Naive thymus-derived CD8-positive, alpha-beta T cell (primary cell): ENCODE results near the gene NUBPL. TPM values are rescaled to one million over a fixed set of nuclear protein-coding genes. Genes with fewer than 3 reads are reported as not detected.
"Not testable (repeated sequence)": the region's sequence is repeated elsewhere in the genome, so short reads cannot be mapped to it uniquely, and the experiment has no call there.

Source experiments
- ATAC-seq, 2 donors: fragments of 150-1000 bp; cut with Tn5 transposase in 1 of 2; sonication (Bioruptor Pico), chemical (Tn5 transposase) in 1 of 2; 1 replicate in 1 of 2; 2 replicates in 1 of 2; pipeline ENCODE4 v1.10.0; 2021; ENCODE audit warnings: mild to moderate bottlenecking in 2 of 2, moderate library complexity in 2 of 2
- POLR2A ChIA-PET: fragments of 350-600 bp; sonication (Branson Sonifier 250); formaldehyde crosslinking; loops from one replicate; lab custom pipeline; 2021; ENCODE audit warnings: antibody characterized with exemption; lab: Charles Lee
- DNase-seq, 10 donors: peaks; one replicate each; pipeline versions ENCODE4 v3.0.0 to v3.0.0-alpha.2; 2020 to 2022
- H3K27ac Mint-ChIP-seq, 10 donors: one replicate each; pipeline ENCODE4 v1.8.0; 2020 to 2022; ENCODE audit warnings: mild to moderate bottlenecking in 10 of 10, mixed read lengths in 10 of 10, moderate library complexity in 4 of 10, inconsistent platforms in 1 of 10
- H3K27me3 Mint-ChIP-seq, 5 donors: one replicate each; pipeline ENCODE4 v1.8.0; 2021 to 2022; ENCODE audit warnings: mixed read lengths in 5 of 5
- H3K36me3 Mint-ChIP-seq, 3 donors: one replicate each; pipeline ENCODE4 v1.8.0; 2020 to 2022; ENCODE audit warnings: mixed read lengths in 3 of 3, mild to moderate bottlenecking in 2 of 3, inconsistent platforms in 1 of 3
- H3K4me1 Mint-ChIP-seq, 4 donors: one replicate each; pipeline ENCODE4 v1.8.0; 2021 to 2022; ENCODE audit warnings: mixed read lengths in 4 of 4
- H3K4me3 Mint-ChIP-seq, 10 donors: one replicate each; pipeline ENCODE4 v1.8.0; 2020 to 2022; ENCODE audit warnings: mild to moderate bottlenecking in 10 of 10, mixed read lengths in 10 of 10, moderate library complexity in 6 of 10, inconsistent platforms in 1 of 10
- H3K9me3 Mint-ChIP-seq, 9 donors: one replicate each; pipeline ENCODE4 v1.8.0; 2020 to 2022; ENCODE audit warnings: mixed read lengths in 9 of 9, mild to moderate bottlenecking in 3 of 9, inconsistent platforms in 1 of 9, moderate library complexity in 1 of 9
- polyA plus RNA-seq, 3 donors: library from polyadenylated mRNA; unstranded; fragments of 300-500 nt; fragmentation: Illumina TruSeq; gene quantifications; one replicate each; pipeline ENCODE4 v1.2.3, GENCODE V29; 2021
- total RNA-seq, 8 experiments: library from RNA in 2 of 8; stranded (reverse) in 2 of 8; gene quantifications; one replicate each; pipeline ENCODE4 v1.2.3 and lab custom pipeline; 2021 to 2026

NUBPL gene
- total and polyA plus RNA-seq, 5 experiments from 2014 or later, result 6.7 to 11.3 (median 8.6) TPM

- POLR2A ChIA-PET, result no interaction called here
- Mint-ChIP-seq H3K4me1 (peaks cover 0 to 12% (median 6%) of the 10 kb centered on the region in 4 donors), H3K36me3 (peaks cover 58 to 85% (median 66%) of the 10 kb centered on the region in 3 donors), H3K27me3 (no peaks in the 10 kb centered on the region), H3K27ac (no peak overlapping the region), H3K4me3 (no peak overlapping the region), H3K9me3 (peaks cover 23 to 70% (median 58%) of the 10 kb centered on the region in 9 donors)
- DNase-seq (no peak), ATAC-seq (no peak)
Measured at GRCh38 chr14:31622060-31622459, 60.9 kb downstream of the NUBPL start.

DNA sequence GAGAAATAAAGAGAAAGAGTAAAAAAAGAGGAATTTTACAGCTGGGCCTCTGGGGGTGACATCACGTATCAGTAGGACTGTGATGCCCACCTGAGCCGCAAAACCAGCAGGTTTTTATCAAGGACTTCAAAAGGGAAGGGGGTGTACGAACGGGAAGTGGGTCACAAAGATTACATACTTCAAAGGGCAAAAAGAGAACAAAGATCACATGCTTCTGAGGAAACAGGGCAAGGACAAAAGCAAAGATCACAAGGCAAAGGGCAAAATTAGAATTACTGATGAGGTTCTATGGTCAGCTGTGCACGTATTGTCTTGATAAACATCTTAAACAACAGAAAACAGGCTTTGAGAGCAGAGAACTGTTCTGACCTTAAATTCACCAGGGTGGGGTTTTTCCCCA lies 91.7 kb downstream of the NUBPL start:
- not testable (repeated sequence) for H3K4me3 Mint-ChIP-seq, ATAC-seq
- H3K9me3 Mint-ChIP-seq, result peaks cover 11 to 60% (median 40%) of the 10 kb centered on the region in 9 donors

GRCh38 chr14:31657917-31658316 lies 96.7 kb downstream of the NUBPL start:
- no peak for ATAC-seq
- DNase-seq, result no peak
- peaks cover 3 to 13% (median 7%) of the 10 kb centered on the region in 4 donors for H3K4me1 Mint-ChIP-seq
- H3K9me3 Mint-ChIP-seq, result peaks cover 10 to 51% (median 34%) of the 10 kb centered on the region in 9 donors
- H3K4me3 Mint-ChIP-seq, result no peak overlapping the region
- no peaks in the 10 kb centered on the region for H3K27me3 Mint-ChIP-seq
- POLR2A ChIA-PET, result no interaction called here
- H3K36me3 Mint-ChIP-seq, result peaks cover 35 to 67% (median 58%) of the 10 kb centered on the region in 3 donors
- no peak overlapping the region for H3K27ac Mint-ChIP-seq

More for the DNA sequence above, 91.7 kb downstream of the NUBPL start:
- H3K27ac Mint-ChIP-seq, H3K4me1 Mint-ChIP-seq, DNase-seq, H3K27me3 Mint-ChIP-seq, POLR2A ChIA-PET: not testable (repeated sequence)
- H3K36me3 Mint-ChIP-seq, result peaks cover 26 to 71% (median 55%) of the 10 kb centered on the region in 3 donors

- Mint-ChIP-seq H3K4me1 (peaks cover 3 to 13% (median 7%) of the 10 kb centered on the region in 4 donors), H3K27me3 (no peaks in the 10 kb centered on the region), H3K27ac (no peak overlapping the region), H3K36me3 (peaks cover 41 to 67% (median 60%) of the 10 kb centered on the region in 3 donors), H3K9me3 (peaks cover 10 to 53% (median 32%) of the 10 kb centered on the region in 9 donors), H3K4me3 (no peak overlapping the region)
- no peak for DNase-seq
- POLR2A ChIA-PET, result no interaction called here
- ATAC-seq, result no peak
Measured at GRCh38 chr14:31659278-31659677, 98.1 kb downstream of the NUBPL start.

DNA sequence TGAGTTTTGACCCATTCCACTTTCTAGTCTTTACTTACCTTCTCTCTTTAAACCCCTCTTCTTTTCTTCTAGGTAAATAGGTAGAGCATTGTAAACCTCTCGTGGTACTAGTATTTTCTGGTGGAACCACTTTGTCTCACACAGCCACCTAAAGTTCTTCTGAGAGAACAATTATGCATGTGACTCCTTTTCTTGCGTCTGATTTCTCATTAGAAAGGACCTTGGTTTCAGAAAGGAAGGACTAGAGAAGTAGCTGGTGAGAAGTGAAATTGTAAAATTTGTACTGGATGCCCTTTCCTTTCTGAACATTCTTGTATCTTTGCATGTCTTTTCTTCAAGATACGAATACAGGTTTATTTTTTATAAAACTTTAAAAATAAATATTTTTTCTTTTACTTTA lies 99.0 kb downstream of the NUBPL start:
- peak overlapping the region in 1 of 10 donors; percentile 46 for H3K27ac Mint-ChIP-seq
- H3K4me3 Mint-ChIP-seq, result no peak overlapping the region
- H3K4me1 Mint-ChIP-seq, result peaks cover 3 to 13% (median 7%) of the 10 kb centered on the region in 4 donors
- POLR2A ChIA-PET, result no interaction called here
- no peak for ATAC-seq
- no peaks in the 10 kb centered on the region for H3K27me3 Mint-ChIP-seq
- peaks cover 44 to 70% (median 61%) of the 10 kb centered on the region in 3 donors for H3K36me3 Mint-ChIP-seq
- DNase-seq, result no peak
- peaks cover 13 to 54% (median 33%) of the 10 kb centered on the region in 9 donors for H3K9me3 Mint-ChIP-seq

GRCh38 chr14:31660728-31661127 lies 99.5 kb downstream of the NUBPL start:
- Mint-ChIP-seq H3K36me3 (peaks cover 47 to 74% (median 61%) of the 10 kb centered on the region in 3 donors), H3K4me3 (no peak overlapping the region), H3K9me3 (peaks cover 13 to 58% (median 39%) of the 10 kb centered on the region in 9 donors), H3K4me1 (peaks cover 3 to 13% (median 7%) of the 10 kb centered on the region in 4 donors), H3K27ac (no peak overlapping the region), H3K27me3 (no peaks in the 10 kb centered on the region)
- POLR2A ChIA-PET, result no interaction called here
- ATAC-seq, result no peak
- DNase-seq, result no peak

DNA sequence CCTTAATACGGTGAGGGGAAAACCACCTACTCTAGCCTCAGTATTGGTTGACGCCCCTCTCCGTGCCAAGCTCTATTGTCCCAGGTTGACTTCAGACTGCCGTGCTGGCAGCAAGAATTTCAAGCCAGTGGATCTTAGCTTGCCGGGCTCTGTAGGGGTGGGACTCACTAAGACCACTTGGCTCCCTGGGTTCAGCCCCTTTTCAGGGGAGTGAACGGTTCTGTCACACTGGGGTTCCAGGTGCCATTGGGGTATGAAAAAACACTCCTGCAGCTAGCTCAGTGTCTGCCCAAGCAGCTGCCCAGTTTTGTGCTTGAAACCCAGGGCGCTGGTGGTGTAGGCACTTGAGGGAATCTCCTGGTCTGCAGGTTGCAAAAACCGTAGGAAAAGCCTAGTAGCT lies 107.1 kb downstream of the NUBPL start:
- no peak overlapping the region for H3K27ac Mint-ChIP-seq
- peaks cover 25 to 77% (median 54%) of the 10 kb centered on the region in 9 donors for H3K9me3 Mint-ChIP-seq
- DNase-seq, result no peak
- POLR2A ChIA-PET, result no interaction called here
- peaks cover 0 to 8% (median 5%) of the 10 kb centered on the region in 4 donors for H3K4me1 Mint-ChIP-seq
- H3K4me3 Mint-ChIP-seq, result no peak overlapping the region
- no peak for ATAC-seq
- no peaks in the 10 kb centered on the region for H3K27me3 Mint-ChIP-seq
- H3K36me3 Mint-ChIP-seq, result peaks cover 51 to 75% (median 63%) of the 10 kb centered on the region in 3 donors

DNA sequence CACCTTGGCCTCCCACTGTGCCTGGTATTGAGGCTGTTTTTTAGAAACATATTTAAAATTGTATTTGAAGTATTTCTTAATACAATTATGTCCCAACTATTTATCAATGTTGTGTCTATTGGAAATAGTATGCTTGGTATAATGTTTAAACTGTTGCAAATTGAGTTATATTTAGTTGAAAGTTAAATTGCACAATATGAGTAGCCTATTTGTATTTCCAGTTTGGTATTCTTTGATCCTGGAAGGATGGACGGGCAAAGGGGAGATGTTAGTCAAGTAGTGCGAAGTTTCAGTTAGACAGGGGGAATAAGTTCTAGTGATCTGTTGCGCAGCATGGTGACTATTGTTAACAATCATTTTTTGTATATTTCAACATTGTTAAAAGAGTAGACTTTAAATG lies 111.5 kb downstream of the NUBPL start:
- peaks cover 33 to 65% (median 44%) of the 10 kb centered on the region in 3 donors for H3K36me3 Mint-ChIP-seq

DNA sequence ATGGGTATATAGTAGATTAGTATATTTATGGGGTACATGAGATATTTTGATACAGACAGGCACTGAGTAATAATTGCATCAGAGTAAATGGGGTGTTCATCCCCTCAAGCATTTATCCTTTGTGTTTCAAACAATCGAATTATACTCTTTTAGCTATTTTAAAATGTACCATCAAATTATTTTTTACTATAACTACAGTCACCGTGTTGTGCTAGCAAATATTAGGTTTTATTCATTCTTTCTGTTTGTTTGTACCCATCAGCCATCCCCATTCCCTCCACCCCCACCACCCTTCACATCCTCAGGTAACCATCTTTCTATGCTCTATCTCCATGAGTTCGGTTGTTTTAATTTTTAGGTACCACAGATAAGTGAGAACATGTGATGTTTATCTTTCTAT lies 115.8 kb downstream of the NUBPL start:
- POLR2A ChIA-PET, result no interaction called here
- peaks cover 2 to 5% (median 3%) of the 10 kb centered on the region in 4 donors for H3K4me1 Mint-ChIP-seq
- no peaks in the 10 kb centered on the region for H3K27me3 Mint-ChIP-seq
- H3K4me3 Mint-ChIP-seq, result no peak overlapping the region
- peaks cover 27 to 64% (median 32%) of the 10 kb centered on the region in 3 donors for H3K36me3 Mint-ChIP-seq
- peaks cover 0 to 18% (median 12%) of the 10 kb centered on the region in 9 donors for H3K9me3 Mint-ChIP-seq
- DNase-seq (no peak), ATAC-seq (no peak)
- H3K27ac Mint-ChIP-seq, result no peak overlapping the region

More for the DNA sequence above, 111.5 kb downstream of the NUBPL start:
- ATAC-seq (no peak), DNase-seq (no peak)
- H3K9me3 Mint-ChIP-seq, result peaks cover under 1 to 36% (median 17%) of the 10 kb centered on the region in 9 donors
- POLR2A ChIA-PET, result no interaction called here
- H3K4me1 Mint-ChIP-seq, result peaks cover 0 to 3% (median 2%) of the 10 kb centered on the region in 4 donors
- no peaks in the 10 kb centered on the region for H3K27me3 Mint-ChIP-seq
- no peak overlapping the region for H3K27ac Mint-ChIP-seq
- H3K4me3 Mint-ChIP-seq, result no peak overlapping the region

DNA sequence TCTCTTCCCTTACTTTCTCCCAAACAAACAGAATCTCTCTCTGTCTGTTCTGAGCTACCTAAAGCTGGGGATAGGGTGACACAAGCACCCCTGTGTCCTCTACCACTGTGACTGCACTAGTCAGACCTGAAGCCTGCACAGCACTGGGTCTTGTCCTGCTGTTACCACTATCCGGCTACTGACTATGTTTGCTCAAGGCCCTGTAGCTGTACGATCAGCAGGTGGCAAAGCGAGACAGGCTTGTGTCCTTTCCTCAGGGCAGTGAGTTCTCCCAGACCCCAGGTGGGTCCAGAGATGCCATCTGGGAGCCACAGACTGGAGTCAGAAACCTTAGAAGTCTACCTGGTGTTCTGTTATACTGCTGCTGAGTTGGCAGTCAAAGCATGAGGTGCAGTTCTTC lies 116.4 kb downstream of the NUBPL start:
- ATAC-seq, result no peak
- Mint-ChIP-seq H3K27me3 (no peaks in the 10 kb centered on the region), H3K27ac (no peak overlapping the region), H3K9me3 (peaks cover 4 to 23% (median 18%) of the 10 kb centered on the region in 9 donors), H3K4me3 (no peak overlapping the region), H3K36me3 (peaks cover 31 to 69% (median 37%) of the 10 kb centered on the region in 3 donors), H3K4me1 (peaks cover 2 to 5% (median 3%) of the 10 kb centered on the region in 4 donors)
- DNase-seq, result no peak
- POLR2A ChIA-PET, result no interaction called here

- ATAC-seq (no peak), DNase-seq (no peak)
- Mint-ChIP-seq H3K4me3 (no peak overlapping the region), H3K9me3 (peaks cover 6 to 30% (median 19%) of the 10 kb centered on the region in 9 donors), H3K27me3 (no peaks in the 10 kb centered on the region), H3K4me1 (peaks cover 0 to 5% (median 3%) of the 10 kb centered on the region in 4 donors), H3K27ac (no peak overlapping the region), H3K36me3 (peaks cover 31 to 72% (median 41%) of the 10 kb centered on the region in 3 donors)
- POLR2A ChIA-PET, result no interaction called here
Measured at GRCh38 chr14:31678421-31679249, 117.4 kb downstream of the NUBPL start.

- peaks cover 9 to 37% (median 25%) of the 10 kb centered on the region in 9 donors for H3K9me3 Mint-ChIP-seq
- DNase-seq (no peak), ATAC-seq (no peak)
- H3K4me1 Mint-ChIP-seq, result peaks cover 2 to 5% (median 3%) of the 10 kb centered on the region in 4 donors
- H3K36me3 Mint-ChIP-seq, result peaks cover 47 to 67% (median 52%) of the 10 kb centered on the region in 3 donors
- no peak overlapping the region for H3K4me3 Mint-ChIP-seq
- POLR2A ChIA-PET, result no interaction called here
- H3K27ac Mint-ChIP-seq, result no peak overlapping the region
- no peaks in the 10 kb centered on the region for H3K27me3 Mint-ChIP-seq
Measured at GRCh38 chr14:31682768-31683167, 121.6 kb downstream of the NUBPL start.

GRCh38 chr14:31687726-31688125 lies 126.5 kb downstream of the NUBPL start:
- peaks cover 0 to 3% (median under 1%) of the 10 kb centered on the region in 4 donors for H3K4me1 Mint-ChIP-seq
- no peak overlapping the region for H3K27ac Mint-ChIP-seq
- DNase-seq, result no peak
- H3K9me3 Mint-ChIP-seq, result peaks cover 3 to 20% (median 13%) of the 10 kb centered on the region in 9 donors
- POLR2A ChIA-PET, result interaction anchor here (0.7 kb wide), 1 partner anchor 1261 kb away, joined by 3 read pairs; no protein-coding TSS in a partner anchor
- no peak for ATAC-seq
- H3K27me3 Mint-ChIP-seq, result no peaks in the 10 kb centered on the region
- no peak overlapping the region for H3K4me3 Mint-ChIP-seq
- H3K36me3 Mint-ChIP-seq, result peaks cover 45 to 58% (median 46%) of the 10 kb centered on the region in 3 donors
